Measurements from ENCODE around the gene PTPRD. TPM values are rescaled to one million over a fixed set of nuclear protein-coding genes. Genes with fewer than 3 reads are reported as not detected.
A peak's percentile ranks its signal among the peaks of the same experiment; 100 is the strongest.

The PTPRD gene
- total RNA-seq, 1 experiment from 2014 or later, result 69.6 TPM

DNA sequence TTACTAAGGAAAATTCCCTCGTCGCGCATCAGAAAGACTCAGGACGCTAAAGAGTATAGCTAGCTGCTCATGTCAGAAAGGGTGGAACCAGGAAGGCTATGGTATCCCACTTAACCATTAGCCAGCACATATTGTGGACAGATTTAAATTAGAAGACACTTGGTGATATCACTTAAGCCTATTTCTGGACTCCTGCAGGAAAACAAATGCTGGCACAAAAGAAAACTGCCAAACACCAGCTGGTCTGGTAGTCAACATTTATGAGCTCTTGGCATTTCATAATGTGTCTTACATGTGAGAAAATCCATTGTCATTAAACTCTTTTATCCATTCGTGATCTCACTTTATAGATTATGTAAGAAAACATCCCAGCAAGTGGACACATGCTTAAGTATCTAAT lies 377.4 kb downstream of the PTPRD start:
- H3K36me3 Mint-ChIP-seq, result no peaks in the 10 kb centered on the region
- H3K27me3 Mint-ChIP-seq (ENCODE audit: low read depth), result no peaks in the 10 kb centered on the region
- POLR2A ChIA-PET, result no interaction called here

DNA sequence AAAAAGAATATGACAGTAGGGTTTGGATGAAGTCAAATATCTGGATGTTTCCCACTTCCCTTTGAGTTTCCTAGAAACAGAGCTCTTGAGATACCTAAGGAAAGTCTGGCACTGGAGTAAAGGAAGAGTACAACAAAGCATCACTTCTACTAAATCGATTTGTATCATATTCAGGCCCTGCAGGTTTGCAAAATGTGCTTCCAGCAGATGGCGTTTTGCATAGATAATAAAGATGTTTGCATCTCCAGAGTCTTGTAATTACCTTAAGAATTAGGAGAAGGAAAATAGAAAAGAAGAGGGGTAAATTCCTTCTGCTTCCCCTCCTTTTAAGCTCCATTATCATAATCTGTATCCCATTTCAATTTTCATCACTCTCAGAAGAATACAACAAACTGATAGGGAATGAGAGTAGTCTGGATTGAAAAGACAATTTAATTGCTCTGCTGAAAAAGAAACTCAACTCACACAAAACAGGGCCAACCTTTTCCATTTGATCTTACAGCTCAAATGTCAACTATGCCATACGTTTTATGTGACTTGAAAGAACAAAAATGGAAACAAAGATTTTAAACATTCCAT lies 380.4 kb downstream of the PTPRD start:
- H3K9me3 Mint-ChIP-seq, result no peaks in the 10 kb centered on the region
- ChIA-PET CTCF (interaction anchor here (0.6 to 1.6 kb wide), 4 partner anchors 37 to 234 kb away, joined by 3 to 4 read pairs (median 3); no protein-coding TSS in a partner anchor), POLR2A (no interaction called here)
- no peak overlapping the region for H3K27ac Mint-ChIP-seq
- DNase-seq (ENCODE audit: low spot score) (no peak), ATAC-seq (peak; percentile 20; the same call in 1 of the 2 replicates)
- H3K27me3 Mint-ChIP-seq (ENCODE audit: low read depth), result no peaks in the 10 kb centered on the region
- no peaks in the 10 kb centered on the region for H3K36me3 Mint-ChIP-seq
- H3K4me1 Mint-ChIP-seq, result peaks cover 20% of the 10 kb centered on the region
- H3K4me3 Mint-ChIP-seq, result no peak overlapping the region
- TF ChIP-seq GTF2I (CRISPR knock-in tag; conservative IDR thresholded peaks at IDR 0.05) (no peak), TEAD4 (CRISPR knock-in tag; IDR thresholded peaks at IDR 0.05) (no peak), NFYB (CRISPR knock-in tag; conservative IDR thresholded peaks at IDR 0.05; ENCODE audit: low read depth) (no peak), ATF1 (CRISPR knock-in tag; IDR thresholded peaks at IDR 0.05) (no peak), PREB (CRISPR knock-in tag; IDR thresholded peaks at IDR 0.05; ENCODE audit: borderline replicate concordance) (no peak), MLX (CRISPR knock-in tag; IDR thresholded peaks at IDR 0.05) (no peak), FOXP1 (CRISPR knock-in tag; IDR thresholded peaks at IDR 0.05; ENCODE audit: borderline replicate concordance) (no peak), OVOL2 (CRISPR knock-in tag; IDR thresholded peaks at IDR 0.05; ENCODE audit: borderline replicate concordance) (no peak), NR2C2 (CRISPR knock-in tag; IDR thresholded peaks at IDR 0.05) (no peak), ELF4 (CRISPR knock-in tag; IDR thresholded peaks at IDR 0.05; ENCODE audit: low read depth) (no peak), ZNF416 (CRISPR knock-in tag; IDR thresholded peaks at IDR 0.05) (no peak)
- TF ChIP-seq, protein P1, sequence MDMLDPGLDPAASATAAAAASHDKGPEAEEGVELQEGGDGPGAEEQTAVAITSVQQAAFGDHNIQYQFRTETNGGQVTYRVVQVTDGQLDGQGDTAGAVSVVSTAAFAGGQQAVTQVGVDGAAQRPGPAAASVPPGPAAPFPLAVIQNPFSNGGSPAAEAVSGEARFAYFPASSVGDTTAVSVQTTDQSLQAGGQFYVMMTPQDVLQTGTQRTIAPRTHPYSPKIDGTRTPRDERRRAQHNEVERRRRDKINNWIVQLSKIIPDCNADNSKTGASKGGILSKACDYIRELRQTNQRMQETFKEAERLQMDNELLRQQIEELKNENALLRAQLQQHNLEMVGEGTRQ (CRISPR knock-in tag; IDR thresholded peaks at IDR 0.05), result no peak
- TF ChIP-seq, protein P2, sequence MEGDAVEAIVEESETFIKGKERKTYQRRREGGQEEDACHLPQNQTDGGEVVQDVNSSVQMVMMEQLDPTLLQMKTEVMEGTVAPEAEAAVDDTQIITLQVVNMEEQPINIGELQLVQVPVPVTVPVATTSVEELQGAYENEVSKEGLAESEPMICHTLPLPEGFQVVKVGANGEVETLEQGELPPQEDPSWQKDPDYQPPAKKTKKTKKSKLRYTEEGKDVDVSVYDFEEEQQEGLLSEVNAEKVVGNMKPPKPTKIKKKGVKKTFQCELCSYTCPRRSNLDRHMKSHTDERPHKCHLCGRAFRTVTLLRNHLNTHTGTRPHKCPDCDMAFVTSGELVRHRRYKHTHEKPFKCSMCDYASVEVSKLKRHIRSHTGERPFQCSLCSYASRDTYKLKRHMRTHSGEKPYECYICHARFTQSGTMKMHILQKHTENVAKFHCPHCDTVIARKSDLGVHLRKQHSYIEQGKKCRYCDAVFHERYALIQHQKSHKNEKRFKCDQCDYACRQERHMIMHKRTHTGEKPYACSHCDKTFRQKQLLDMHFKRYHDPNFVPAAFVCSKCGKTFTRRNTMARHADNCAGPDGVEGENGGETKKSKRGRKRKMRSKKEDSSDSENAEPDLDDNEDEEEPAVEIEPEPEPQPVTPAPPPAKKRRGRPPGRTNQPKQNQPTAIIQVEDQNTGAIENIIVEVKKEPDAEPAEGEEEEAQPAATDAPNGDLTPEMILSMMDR (IDR thresholded peaks at IDR 0.05), result no peak
- TF ChIP-seq, protein P3, sequence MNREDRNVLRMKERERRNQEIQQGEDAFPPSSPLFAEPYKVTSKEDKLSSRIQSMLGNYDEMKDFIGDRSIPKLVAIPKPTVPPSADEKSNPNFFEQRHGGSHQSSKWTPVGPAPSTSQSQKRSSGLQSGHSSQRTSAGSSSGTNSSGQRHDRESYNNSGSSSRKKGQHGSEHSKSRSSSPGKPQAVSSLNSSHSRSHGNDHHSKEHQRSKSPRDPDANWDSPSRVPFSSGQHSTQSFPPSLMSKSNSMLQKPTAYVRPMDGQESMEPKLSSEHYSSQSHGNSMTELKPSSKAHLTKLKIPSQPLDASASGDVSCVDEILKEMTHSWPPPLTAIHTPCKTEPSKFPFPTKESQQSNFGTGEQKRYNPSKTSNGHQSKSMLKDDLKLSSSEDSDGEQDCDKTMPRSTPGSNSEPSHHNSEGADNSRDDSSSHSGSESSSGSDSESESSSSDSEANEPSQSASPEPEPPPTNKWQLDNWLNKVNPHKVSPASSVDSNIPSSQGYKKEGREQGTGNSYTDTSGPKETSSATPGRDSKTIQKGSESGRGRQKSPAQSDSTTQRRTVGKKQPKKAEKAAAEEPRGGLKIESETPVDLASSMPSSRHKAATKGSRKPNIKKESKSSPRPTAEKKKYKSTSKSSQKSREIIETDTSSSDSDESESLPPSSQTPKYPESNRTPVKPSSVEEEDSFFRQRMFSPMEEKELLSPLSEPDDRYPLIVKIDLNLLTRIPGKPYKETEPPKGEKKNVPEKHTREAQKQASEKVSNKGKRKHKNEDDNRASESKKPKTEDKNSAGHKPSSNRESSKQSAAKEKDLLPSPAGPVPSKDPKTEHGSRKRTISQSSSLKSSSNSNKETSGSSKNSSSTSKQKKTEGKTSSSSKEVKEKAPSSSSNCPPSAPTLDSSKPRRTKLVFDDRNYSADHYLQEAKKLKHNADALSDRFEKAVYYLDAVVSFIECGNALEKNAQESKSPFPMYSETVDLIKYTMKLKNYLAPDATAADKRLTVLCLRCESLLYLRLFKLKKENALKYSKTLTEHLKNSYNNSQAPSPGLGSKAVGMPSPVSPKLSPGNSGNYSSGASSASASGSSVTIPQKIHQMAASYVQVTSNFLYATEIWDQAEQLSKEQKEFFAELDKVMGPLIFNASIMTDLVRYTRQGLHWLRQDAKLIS (CRISPR knock-in tag; IDR thresholded peaks at IDR 0.05; ENCODE audit: borderline replicate concordance), result no peak

More for the DNA sequence above, 377.4 kb downstream of the PTPRD start:
- Mint-ChIP-seq H3K4me3 (no peak overlapping the region), H3K4me1 (peaks cover 30% of the 10 kb centered on the region), H3K9me3 (peaks cover 4% of the 10 kb centered on the region; the same call in 1 of the 2 replicates), H3K27ac (no peak overlapping the region)
- no peak for TF ChIP-seq SMAD4 (CRISPR knock-in tag; IDR thresholded peaks at IDR 0.05)
- no peak for TF ChIP-seq GTF2I (CRISPR knock-in tag; conservative IDR thresholded peaks at IDR 0.05)
- no peak for TF ChIP-seq NR2C2 (CRISPR knock-in tag; IDR thresholded peaks at IDR 0.05)
- no peak for TF ChIP-seq ZNF416 (CRISPR knock-in tag; IDR thresholded peaks at IDR 0.05)
- TF ChIP-seq, protein P4, sequence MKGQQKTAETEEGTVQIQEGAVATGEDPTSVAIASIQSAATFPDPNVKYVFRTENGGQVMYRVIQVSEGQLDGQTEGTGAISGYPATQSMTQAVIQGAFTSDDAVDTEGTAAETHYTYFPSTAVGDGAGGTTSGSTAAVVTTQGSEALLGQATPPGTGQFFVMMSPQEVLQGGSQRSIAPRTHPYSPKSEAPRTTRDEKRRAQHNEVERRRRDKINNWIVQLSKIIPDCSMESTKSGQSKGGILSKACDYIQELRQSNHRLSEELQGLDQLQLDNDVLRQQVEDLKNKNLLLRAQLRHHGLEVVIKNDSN (CRISPR knock-in tag; IDR thresholded peaks at IDR 0.05), result no peak
- no peak for TF ChIP-seq PRRX2 (CRISPR knock-in tag; IDR thresholded peaks at IDR 0.05)
- no peak for TF ChIP-seq CBFB (CRISPR knock-in tag; IDR thresholded peaks at IDR 0.05; ENCODE audit: low read depth)
- no peak for TF ChIP-seq FOXP4 (CRISPR knock-in tag; IDR thresholded peaks at IDR 0.05)
- TF ChIP-seq IRF1 (CRISPR knock-in tag; IDR thresholded peaks at IDR 0.05), result no peak
- no peak for TF ChIP-seq KAT7 (CRISPR knock-in tag; IDR thresholded peaks at IDR 0.05; ENCODE audit: borderline replicate concordance)
- ATAC-seq, result no peak
- no peak for DNase-seq (ENCODE audit: low spot score)
- CTCF ChIA-PET, result no interaction called here
